HCT116 (cell line): ENCODE data around the gene NKX6-2. TPM values are rescaled to one million over a fixed set of nuclear protein-coding genes. Genes with fewer than 3 reads are reported as not detected.

Source experiments
- ATAC-seq: fragments of 200-7000 bp; cut with Tn5 transposase; 2 replicates; pipeline ENCODE4 v1.9.1; 2020; ENCODE audit warnings: mild to moderate bottlenecking, moderate library complexity
- BruUV-seq: library from RNA; stranded (reverse); fragments of 400-500 nt; replicated peaks from 2 replicates; lab custom pipeline; 2021; lab: Mats Ljungman, UMichigan
- CTCF ChIA-PET: fragments of 300-600 bp; sonication (Branson Sonifier 250); formaldehyde crosslinking; loops from one replicate; lab custom pipeline; 2021; ENCODE audit warnings: antibody characterized with exemption; lab: Charles Lee
- POLR2A ChIA-PET: fragments of 300-600, 350-600 bp; sonication (Branson Sonifier 250); formaldehyde crosslinking; loops from one replicate; lab custom pipeline; 2021; ENCODE audit warnings: antibody characterized with exemption; lab: Charles Lee
- RAD21 ChIA-PET, 2 experiments: fragments of 300-600 bp; sonication (Branson Sonifier 250); formaldehyde crosslinking; loops; one replicate each; lab custom pipeline; 2023; ENCODE audit warnings: low total read pairs in 2 of 2; ENCODE audit not compliant: uncharacterized antibody in 2 of 2, unreplicated experiment in 2 of 2, low non-redundant PET in 1 of 2; lab: Charles Lee
- DNase-seq: peaks from one replicate; pipeline ENCODE4 v3.0.0-alpha.2; 2010; ENCODE audit warnings: low read depth, low spot score
- H2AFZ ChIP-seq: fragments of 200-600 bp; shearing (Covaris generic), sonication (generic); 2 replicates; pipeline ENCODE4 v1.6.1; 2017; ENCODE audit warnings: low read depth, mixed run types, mixed read lengths, antibody characterized with exemption, low read length; ENCODE audit not compliant: poor library complexity, severe bottlenecking
- H3K27ac ChIP-seq: 2 replicates; pipeline ENCODE4 v1.5.1; 2012; ENCODE audit warnings: low read depth, low read length
- H3K27me3 ChIP-seq: fragments of 200-600 bp; sonication (generic); 2 replicates; pipeline ENCODE4 v1.6.1; 2016; ENCODE audit warnings: mixed run types, low read length, mixed read lengths; ENCODE audit not compliant: insufficient read depth
- H3K36me3 ChIP-seq, 2 experiments: fragments of 200-500 bp in 1 of 2; fragments of 200-600 bp in 1 of 2; sonication (Bioruptor generic) in 1 of 2; sonication (generic) in 1 of 2; 2 replicates each; pipeline versions ENCODE4 v1.5.1 to v1.6.1; 2014 to 2016; ENCODE audit warnings: low read length in 2 of 2, inconsistent platforms in 1 of 2, mixed read lengths in 1 of 2, mixed run types in 1 of 2; ENCODE audit not compliant: insufficient read depth in 2 of 2, control insufficient read depth in 1 of 2
- H3K4me1 ChIP-seq, 2 experiments: fragments of 200-600 bp in 1 of 2; sonication (generic) in 1 of 2; 2 replicates each; pipeline versions ENCODE4 v1.5.1 to v1.6.1; 2012 to 2017; ENCODE audit warnings: low read length in 2 of 2, inconsistent platforms in 1 of 2, mild to moderate bottlenecking in 1 of 2, mixed read lengths in 1 of 2, mixed run types in 1 of 2, moderate library complexity in 1 of 2; ENCODE audit not compliant: insufficient read depth in 2 of 2, control insufficient read depth in 1 of 2
- H3K4me2 ChIP-seq: fragments of 200-600 bp; sonication (generic); 2 replicates; pipeline ENCODE4 v1.6.1; 2017; ENCODE audit warnings: mixed run types, low read length, mixed read lengths
- H3K4me3 ChIP-seq, 2 experiments: fragments of 200-600 bp in 1 of 2; sonication (generic) in 1 of 2; replicated peaks in 1 of 2; 2 replicates each; pipeline ENCODE4 v1.5.1; 2011 to 2016; ENCODE audit warnings: low read length in 2 of 2, control low read depth in 1 of 2, low read depth in 1 of 2, mild to moderate bottlenecking in 1 of 2, mixed read lengths in 1 of 2, mixed run types in 1 of 2
- H3K79me2 ChIP-seq: fragments of 200-600 bp; sonication (generic); 2 replicates; pipeline ENCODE4 v1.6.1; 2017; ENCODE audit warnings: mild to moderate bottlenecking, mixed run types, low read length, moderate library complexity, mixed read lengths; ENCODE audit not compliant: insufficient read depth
- H3K9ac ChIP-seq: fragments of 200-600 bp; sonication (generic); 2 replicates; pipeline ENCODE4 v1.6.1; 2016; ENCODE audit warnings: low read length, mixed read lengths
- H3K9me2 ChIP-seq: fragments of 200-600 bp; sonication (generic), shearing (Covaris generic); 2 replicates; pipeline ENCODE4 v1.6.1; 2017; ENCODE audit warnings: mixed run types, mild to moderate bottlenecking, moderate library complexity; ENCODE audit not compliant: insufficient read depth
- H3K9me3 ChIP-seq, 2 experiments: fragments of 200-500 bp in 1 of 2; fragments of 200-600 bp in 1 of 2; sonication (Bioruptor generic) in 1 of 2; sonication (generic) in 1 of 2; 2 replicates each; pipeline ENCODE4 v1.6.1; 2014 to 2017; ENCODE audit warnings: low read length in 2 of 2, mixed read lengths in 2 of 2, inconsistent platforms in 1 of 2, low read depth in 1 of 2, mild to moderate bottlenecking in 1 of 2, mixed run types in 1 of 2, moderate library complexity in 1 of 2; ENCODE audit not compliant: control insufficient read depth in 1 of 2, insufficient read depth in 1 of 2
- H4K20me1 ChIP-seq: fragments of 200-600 bp; sonication (generic), shearing (Covaris generic); 2 replicates; pipeline ENCODE4 v1.6.1; 2017; ENCODE audit warnings: mixed run types, mild to moderate bottlenecking, moderate library complexity; ENCODE audit not compliant: insufficient read depth
- ELF1 ChIP-seq: IDR thresholded peaks from 2 replicates; pipeline ENCODE4 v1.6.1; 2012; ENCODE audit warnings: low read depth, borderline replicate concordance
- EZH2phosphoT487 ChIP-seq: fragments of 200-600 bp; IDR thresholded peaks from 2 replicates; pipeline ENCODE4 v1.6.1; 2018; ENCODE audit warnings: antibody characterized with exemption, borderline replicate concordance
- FOSL1 ChIP-seq: IDR thresholded peaks from 2 replicates; pipeline ENCODE4 v1.6.1; 2012; ENCODE audit warnings: low read depth
- JUND ChIP-seq: IDR thresholded peaks from 2 replicates; pipeline ENCODE4 v1.6.1; 2012
- POLR2AphosphoS5 ChIP-seq: IDR thresholded peaks from 2 replicates; pipeline ENCODE4 v1.6.1; 2011; ENCODE audit warnings: mild to moderate bottlenecking, low read depth, low read length, moderate library complexity
- RAD21 ChIP-seq: IDR thresholded peaks from 2 replicates; pipeline ENCODE4 v1.6.1; 2012; ENCODE audit warnings: low read depth, mild to moderate bottlenecking
- SIN3A ChIP-seq: IDR thresholded peaks from 2 replicates; pipeline ENCODE4 v1.6.1; 2012; ENCODE audit warnings: low read depth
- YY1 ChIP-seq: IDR thresholded peaks from 2 replicates; pipeline ENCODE4 v1.6.1; 2011; ENCODE audit warnings: low read length, low read depth, moderate library complexity, mild to moderate bottlenecking; ENCODE audit not compliant: insufficient replicate concordance; ENCODE audit errors: extremely low read depth
- ZFX ChIP-seq: fragments of 450-650 bp; IDR thresholded peaks from 2 replicates; pipeline ENCODE4 v1.6.1; 2017
- intact Hi-C: fragments of 100-400 bp; cut with micrococcal nuclease; formaldehyde crosslinking; loops from 2 replicates; pipeline ENCODE4 v1.10.0; 2022
- total RNA-seq: library from RNA; stranded (reverse); gene quantifications from one replicate; pipeline ENCODE4 v1.2.1, GENCODE V29; 2021; ENCODE audit not compliant: unreplicated experiment
- TF ChIP-seq, protein P1 (sequence below): IDR thresholded peaks from 2 replicates; pipeline ENCODE4 v1.6.1; 2012
- TF ChIP-seq, protein P2 (sequence below), 3 experiments: fragments of 200-600 bp in 1 of 3; sonication (generic) in 1 of 3; IDR thresholded peaks in 2 of 3; conservative IDR thresholded peaks in 1 of 3; 2 replicates each; pipeline ENCODE4 v1.5.1; 2012 to 2017; ENCODE audit warnings: low read depth in 2 of 3, low read length in 2 of 3, antibody characterized with exemption in 1 of 3, borderline replicate concordance in 1 of 3, control low read depth in 1 of 3, mild to moderate bottlenecking in 1 of 3, mixed read lengths in 1 of 3, mixed run types in 1 of 3, moderate library complexity in 1 of 3; ENCODE audit not compliant: insufficient read depth in 1 of 3

The NKX6-2 gene
- total RNA-seq, 1 experiment from 2014 or later, result not detected

DNA sequence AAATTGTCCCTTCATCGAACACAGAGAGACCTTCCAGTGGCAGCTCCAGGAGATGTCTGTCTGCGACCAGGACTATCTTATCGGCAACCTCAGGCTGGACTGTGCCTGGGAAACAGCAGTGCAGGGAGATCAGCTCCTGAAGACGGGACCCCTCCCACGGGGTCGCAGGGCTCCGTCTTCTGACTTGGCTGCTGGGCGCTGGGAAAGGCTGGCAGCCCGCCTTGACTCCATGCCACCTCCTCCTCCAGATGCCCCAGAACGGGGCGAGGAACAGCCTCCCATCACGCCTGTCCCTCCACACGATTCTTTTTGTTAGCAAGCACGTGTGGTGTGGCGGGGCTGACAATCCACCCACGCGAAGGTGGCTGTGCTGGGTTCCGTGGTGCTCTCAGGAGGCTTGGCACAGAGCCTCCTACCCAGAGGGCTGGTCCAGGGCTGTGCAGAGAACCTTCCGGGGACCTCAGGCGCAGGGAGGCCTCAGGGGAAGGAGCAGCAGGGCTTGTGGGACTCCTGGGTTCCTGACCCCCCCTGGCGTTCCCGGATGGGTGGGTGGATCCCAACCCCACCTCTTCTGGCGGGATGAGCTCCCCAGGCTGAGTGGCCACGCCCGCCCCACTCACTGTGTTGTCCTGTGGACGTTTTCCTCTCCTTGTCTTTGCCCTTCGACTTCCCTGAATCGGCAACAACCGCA, 47.6 kb upstream of the NKX6-2 start:
- Histone ChIP-seq H3K9me2 (no peaks in the 10 kb centered on the region), H3K27me3 (peaks cover 13% of the 10 kb centered on the region)
- POLR2A ChIA-PET, result no interaction called here
- BruUV-seq, result no TSS peak
- CTCF ChIA-PET, result no interaction called here
- TF ChIP-seq YY1 (no peak), ELF1 (no peak), SIN3A (no peak), EZH2phosphoT487 (no peak), RAD21 (no peak), POLR2AphosphoS5 (no peak), FOSL1 (no peak), JUND (no peak), ZFX (no peak)
- TF ChIP-seq, protein P1, sequence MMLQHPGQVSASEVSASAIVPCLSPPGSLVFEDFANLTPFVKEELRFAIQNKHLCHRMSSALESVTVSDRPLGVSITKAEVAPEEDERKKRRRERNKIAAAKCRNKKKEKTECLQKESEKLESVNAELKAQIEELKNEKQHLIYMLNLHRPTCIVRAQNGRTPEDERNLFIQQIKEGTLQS, result no peak
- TF ChIP-seq, protein P2, sequence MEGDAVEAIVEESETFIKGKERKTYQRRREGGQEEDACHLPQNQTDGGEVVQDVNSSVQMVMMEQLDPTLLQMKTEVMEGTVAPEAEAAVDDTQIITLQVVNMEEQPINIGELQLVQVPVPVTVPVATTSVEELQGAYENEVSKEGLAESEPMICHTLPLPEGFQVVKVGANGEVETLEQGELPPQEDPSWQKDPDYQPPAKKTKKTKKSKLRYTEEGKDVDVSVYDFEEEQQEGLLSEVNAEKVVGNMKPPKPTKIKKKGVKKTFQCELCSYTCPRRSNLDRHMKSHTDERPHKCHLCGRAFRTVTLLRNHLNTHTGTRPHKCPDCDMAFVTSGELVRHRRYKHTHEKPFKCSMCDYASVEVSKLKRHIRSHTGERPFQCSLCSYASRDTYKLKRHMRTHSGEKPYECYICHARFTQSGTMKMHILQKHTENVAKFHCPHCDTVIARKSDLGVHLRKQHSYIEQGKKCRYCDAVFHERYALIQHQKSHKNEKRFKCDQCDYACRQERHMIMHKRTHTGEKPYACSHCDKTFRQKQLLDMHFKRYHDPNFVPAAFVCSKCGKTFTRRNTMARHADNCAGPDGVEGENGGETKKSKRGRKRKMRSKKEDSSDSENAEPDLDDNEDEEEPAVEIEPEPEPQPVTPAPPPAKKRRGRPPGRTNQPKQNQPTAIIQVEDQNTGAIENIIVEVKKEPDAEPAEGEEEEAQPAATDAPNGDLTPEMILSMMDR (IDR thresholded peaks at IDR 0.05 in 2 of 3, conservative IDR thresholded peaks at IDR 0.05 in 1 of 3; ENCODE audit: borderline replicate concordance in 1 of 3, insufficient read depth in 1 of 3, low read depth in 2 of 3, low read length in 2 of 3), result no peak
- TF ChIP-seq, all 23 proteins: peak for 0
- H3K79me2 ChIP-seq, result no peaks in the 10 kb centered on the region
- RAD21 ChIA-PET, result no interaction called here
- no peak overlapping the region for H2AFZ ChIP-seq
- no peaks in the 10 kb centered on the region for H3K9me3 ChIP-seq
- no peaks in the 10 kb centered on the region for H3K36me3 ChIP-seq
- no peak overlapping the region for H3K27ac ChIP-seq
- no peak overlapping the region for H3K4me2 ChIP-seq
- H3K4me1 ChIP-seq, result no peaks in the 10 kb centered on the region
- intact Hi-C loops, result no loop called here
- H4K20me1 ChIP-seq, result no peaks in the 10 kb centered on the region
- no peak overlapping the region for H3K9ac ChIP-seq
- no peak overlapping the region for H3K4me3 ChIP-seq
- ATAC-seq (no peak), DNase-seq (no peak)
